ENCODE measurements around the gene ANKFY1. TPM values are rescaled to one million over a fixed set of nuclear protein-coding genes. Genes with fewer than 3 reads are reported as not detected.

The ANKFY1 gene
- total RNA-seq, 1 experiment from 2014 or later, result 38.9 TPM

- intact Hi-C loops (cut with micrococcal nuclease), result no loop called here
- Histone ChIP-seq H3K9me3 (ENCODE audit: control insufficient read depth in 1 of 2, insufficient read depth in 1 of 2, low read depth in 1 of 2, low read length in 2 of 2) (no peaks in the 10 kb centered on the region), H4K20me1 (ENCODE audit: insufficient read depth) (peaks cover 29% of the 10 kb centered on the region; the same call in 1 of the 2 replicates), H3K4me2 (ENCODE audit: low read length) (no peak overlapping the region), H3K36me3 (ENCODE audit: control insufficient read depth in 1 of 2, insufficient read depth in 2 of 2, low read length in 2 of 2) (peaks cover 2 to 10% of the 10 kb centered on the region in 2 experiments; a peak in 1 of 4 replicates), H3K4me1 (ENCODE audit: control insufficient read depth in 1 of 2, insufficient read depth in 2 of 2, low read length in 2 of 2) (no peaks in the 10 kb centered on the region), H2AFZ (ENCODE audit: low read depth, low read length, poor library complexity, severe bottlenecking) (no peak overlapping the region), H3K79me2 (ENCODE audit: insufficient read depth, low read length) (peaks cover 80% of the 10 kb centered on the region), H3K9ac (ENCODE audit: low read length) (no peak overlapping the region), H3K9me2 (ENCODE audit: insufficient read depth) (no peaks in the 10 kb centered on the region), H3K27ac (ENCODE audit: low read depth, low read length) (no peak overlapping the region), H3K27me3 (ENCODE audit: insufficient read depth, low read length) (no peaks in the 10 kb centered on the region), H3K4me3 (replicated peaks in 1 of 2; ENCODE audit: low read depth in 1 of 2, low read length in 2 of 2) (no peak overlapping the region)
- TF ChIP-seq ATF3 (IDR thresholded peaks at IDR 0.05), result no peak
- no TSS peak for BruUV-seq (replicated peaks)
- ChIA-PET POLR2A (no interaction called here), RAD21 (ENCODE audit: low non-redundant PET in 1 of 2, low total read pairs in 2 of 2, uncharacterized antibody in 2 of 2, unreplicated experiment in 2 of 2) (no interaction called here), CTCF (no interaction called here)
- DNase-seq (ENCODE audit: low read depth, low spot score) (no peak), ATAC-seq (no peak)
These were observed 43.6 kb upstream of the ANKFY1 start for GRCh38 chr17:4307179-4307930.

GRCh38 chr17:4305224-4305623 lies 41.4 kb upstream of the ANKFY1 start:
- Histone ChIP-seq H3K4me3 (replicated peaks in 1 of 2; ENCODE audit: low read depth in 1 of 2, low read length in 2 of 2) (no peak overlapping the region), H3K9me3 (ENCODE audit: control insufficient read depth in 1 of 2, insufficient read depth in 1 of 2, low read depth in 1 of 2, low read length in 2 of 2) (no peaks in the 10 kb centered on the region), H3K9me2 (ENCODE audit: insufficient read depth) (no peaks in the 10 kb centered on the region), H3K9ac (ENCODE audit: low read length) (no peak overlapping the region), H3K27me3 (ENCODE audit: insufficient read depth, low read length) (no peaks in the 10 kb centered on the region), H3K4me2 (ENCODE audit: low read length) (no peak overlapping the region), H3K27ac (ENCODE audit: low read depth, low read length) (no peak overlapping the region), H2AFZ (ENCODE audit: low read depth, low read length, poor library complexity, severe bottlenecking) (no peak overlapping the region), H3K36me3 (ENCODE audit: control insufficient read depth in 1 of 2, insufficient read depth in 2 of 2, low read length in 2 of 2) (peaks cover 2 to 24% of the 10 kb centered on the region in 2 experiments; a peak in 1 of 4 replicates), H3K79me2 (ENCODE audit: insufficient read depth, low read length) (peaks cover 75% of the 10 kb centered on the region), H4K20me1 (ENCODE audit: insufficient read depth) (peaks cover 15% of the 10 kb centered on the region; the same call in 1 of the 2 replicates), H3K4me1 (ENCODE audit: control insufficient read depth in 1 of 2, insufficient read depth in 2 of 2, low read length in 2 of 2) (no peaks in the 10 kb centered on the region)
- intact Hi-C loops (cut with micrococcal nuclease), result loop anchor here (2.0 kb wide), 1 partner anchor 90 kb away; no protein-coding TSS in a partner anchor
- TF ChIP-seq POLR2AphosphoS5 (IDR thresholded peaks at IDR 0.05; ENCODE audit: low read depth, low read length) (no peak), YY1 (IDR thresholded peaks at IDR 0.05; ENCODE audit: extremely low read depth, insufficient replicate concordance, low read depth, low read length) (no peak), FOSL1 (IDR thresholded peaks at IDR 0.05; ENCODE audit: low read depth) (no peak), MAX (IDR thresholded peaks at IDR 0.05) (no peak), ZFX (IDR thresholded peaks at IDR 0.05) (no peak), ZBTB33 (IDR thresholded peaks at IDR 0.05; ENCODE audit: extremely low read depth, insufficient replicate concordance, low read length) (no peak), SRF (IDR thresholded peaks at IDR 0.05; ENCODE audit: low read depth) (no peak), EZH2 (IDR thresholded peaks at IDR 0.05) (no peak), TCF7L2 (IDR thresholded peaks at IDR 0.05; ENCODE audit: borderline replicate concordance, extremely low read depth, insufficient read depth, insufficient read length) (no peak), ZNF274 (IDR thresholded peaks at IDR 0.05; ENCODE audit: low read depth, low read length) (no peak), RAD21 (IDR thresholded peaks at IDR 0.05; ENCODE audit: low read depth) (no peak)
- CTCF ChIA-PET, result interaction anchor here (0.7 to 3.0 kb wide), 5 partner anchors 12 to 97 kb away, joined by 3 to 15 read pairs (median 3); no protein-coding TSS in a partner anchor
- POLR2A ChIA-PET, result no interaction called here
- ATAC-seq (no peak), DNase-seq (ENCODE audit: low read depth, low spot score) (no peak)
- BruUV-seq (replicated peaks), result no TSS peak
- RAD21 ChIA-PET (ENCODE audit: low non-redundant PET in 1 of 2, low total read pairs in 2 of 2, uncharacterized antibody in 2 of 2, unreplicated experiment in 2 of 2), result interaction anchor here in 1 of 2 experiments (1.0 kb wide), 1 partner anchor 10 kb away, joined by 4 read pairs; no protein-coding TSS in a partner anchor

All from HCT116 (cell line).